Esophagus muscularis mucosa (tissue), 3 donors: ENCODE data around the gene SCUBE2.

Source experiments
- CTCF ChIP-seq, 3 experiments: fragments of 200-600 bp in 2 of 3; fragments of 450-650 bp in 1 of 3; sonication (generic) in 2 of 3; IDR thresholded peaks; one replicate each; pipeline ENCODE4 v1.5.1; 2017 to 2019; ENCODE audit warnings: antibody characterized with exemption in 3 of 3, mild to moderate bottlenecking in 2 of 3, moderate library complexity in 1 of 3
- POLR2A ChIP-seq: fragments of 450-650 bp; IDR thresholded peaks from one replicate; pipeline ENCODE4 v1.6.1; 2017; ENCODE audit warnings: antibody characterized with exemption, moderate library complexity, mild to moderate bottlenecking, low read depth

- no peak for TF ChIP-seq POLR2A
- TF ChIP-seq CTCF (IDR thresholded peaks at IDR 0.05) = no peak
Measured at GRCh38 chr11:9091044-9091922, at the start of gene SCUBE2.
